GM23338 (cell line): ENCODE measurements around the gene ARL6IP4. TPM values are rescaled to one million over a fixed set of nuclear protein-coding genes. Genes with fewer than 3 reads are reported as not detected.

Experiments
- ATAC-seq: fragments of 200-7000 bp; cut with Tn5 transposase; 3 replicates; pipeline ENCODE4 v1.9.1; 2020
- DNase-seq: peaks from one replicate; pipeline ENCODE4 v3.0.0-alpha.2; 2015; ENCODE audit warnings: low spot score
- H2AFZ ChIP-seq: fragments of 200-600 bp; sonication (generic); 2 replicates; pipeline ENCODE4 v1.8.0; 2016; ENCODE audit warnings: antibody characterized with exemption, mild to moderate bottlenecking, moderate library complexity
- H3F3A ChIP-seq: fragments of 200-600 bp; sonication (generic); replicated peaks from 2 replicates; pipeline ENCODE4 v1.8.0; 2017; ENCODE audit warnings: antibody characterized with exemption, mixed run types, low read depth
- H3K27ac ChIP-seq: fragments of 200-600 bp; sonication (generic); 2 replicates; pipeline ENCODE4 v1.6.1; 2016; ENCODE audit warnings: low read depth
- H3K27me3 ChIP-seq: fragments of 200-600 bp; sonication (generic); 2 replicates; pipeline ENCODE4 v1.8.0; 2016; ENCODE audit warnings: mild to moderate bottlenecking, mixed run types, moderate library complexity; ENCODE audit not compliant: insufficient read depth
- H3K36me3 ChIP-seq: fragments of 200-600 bp; sonication (generic); 2 replicates; pipeline ENCODE4 v1.8.0; 2016; ENCODE audit warnings: mild to moderate bottlenecking; ENCODE audit not compliant: insufficient read depth
- H3K4me1 ChIP-seq: fragments of 200-600 bp; sonication (generic); 2 replicates; pipeline ENCODE4 v1.8.0; 2016; ENCODE audit warnings: mild to moderate bottlenecking, moderate library complexity; ENCODE audit not compliant: insufficient read depth
- H3K4me2 ChIP-seq: fragments of 200-600 bp; sonication (generic); 2 replicates; pipeline ENCODE4 v1.7.1; 2017; ENCODE audit warnings: mixed run types
- H3K4me3 ChIP-seq: fragments of 200-600 bp; sonication (generic); 2 replicates; pipeline ENCODE4 v1.6.1; 2016; ENCODE audit warnings: mixed run types
- H3K79me2 ChIP-seq: fragments of 200-600 bp; sonication (generic); replicated peaks from 2 replicates; pipeline ENCODE4 v1.8.0; 2017; ENCODE audit warnings: mild to moderate bottlenecking; ENCODE audit not compliant: insufficient read depth
- H3K9me2 ChIP-seq: fragments of 200-600 bp; sonication (generic); 2 replicates; pipeline ENCODE4 v1.8.0; 2017; ENCODE audit not compliant: insufficient read depth
- H4K20me1 ChIP-seq: fragments of 200-600 bp; sonication (generic); replicated peaks from 2 replicates; pipeline ENCODE4 v1.8.0; 2017; ENCODE audit warnings: mild to moderate bottlenecking; ENCODE audit not compliant: insufficient read depth
- H3K27ac Mint-ChIP-seq: 2 replicates; pipeline ENCODE4 v1.8.0; 2020; ENCODE audit warnings: inconsistent platforms, mild to moderate bottlenecking, moderate library complexity, mixed read lengths
- H3K27me3 Mint-ChIP-seq: 3 replicates; pipeline ENCODE4 v1.8.0; 2022; ENCODE audit warnings: low read depth, mild to moderate bottlenecking, moderate library complexity, mixed read lengths, inconsistent platforms; ENCODE audit not compliant: insufficient read depth, poor library complexity
- H3K36me3 Mint-ChIP-seq: 3 replicates; pipeline ENCODE4 v1.8.0; 2021; ENCODE audit warnings: low read depth, mild to moderate bottlenecking, inconsistent platforms, moderate library complexity, mixed read lengths
- H3K4me1 Mint-ChIP-seq: 3 replicates; pipeline ENCODE4 v1.8.0; 2020; ENCODE audit warnings: mild to moderate bottlenecking, inconsistent platforms, mixed read lengths
- H3K4me3 Mint-ChIP-seq: 3 replicates; pipeline ENCODE4 v1.8.0; 2021; ENCODE audit warnings: moderate library complexity, mild to moderate bottlenecking, inconsistent platforms, mixed read lengths
- H3K9me3 Mint-ChIP-seq: 3 replicates; pipeline ENCODE4 v1.8.0; 2020; ENCODE audit warnings: moderate library complexity, mild to moderate bottlenecking, inconsistent platforms, mixed read lengths
- CREB1 ChIP-seq: fragments of 250-450 bp; sonication (Bioruptor Pico); IDR thresholded peaks from 2 replicates; pipeline ENCODE4 v1.5.0; 2020; ENCODE audit warnings: low read depth, mild to moderate bottlenecking, moderate library complexity
- CTCF ChIP-seq, 2 experiments: fragments of 200-600 bp in 1 of 2; sonication (generic) in 1 of 2; conservative IDR thresholded peaks; 2 replicates each; pipeline versions ENCODE4 v1.5.1 to v1.6.1; 2016 to 2017; ENCODE audit warnings: antibody characterized with exemption in 2 of 2, low read depth in 2 of 2, mild to moderate bottlenecking in 2 of 2, moderate library complexity in 1 of 2
- ETS1 ChIP-seq: IDR thresholded peaks from 2 replicates; pipeline ENCODE4 v1.6.1; 2016; ENCODE audit warnings: antibody characterized with exemption
- EZH2 ChIP-seq: fragments of 200-600 bp; sonication (generic); IDR thresholded peaks from one replicate; pipeline ENCODE4 v1.8.0; 2017; ENCODE audit warnings: antibody characterized with exemption, mild to moderate bottlenecking, low read depth; ENCODE audit not compliant: unreplicated experiment
- EZH2phosphoT487 ChIP-seq: fragments of 200-600 bp; sonication (generic); IDR thresholded peaks from one replicate; pipeline ENCODE4 v1.8.1; 2018; ENCODE audit warnings: antibody characterized with exemption; ENCODE audit not compliant: unreplicated experiment
- JUNB ChIP-seq: IDR thresholded peaks from one replicate; pipeline ENCODE4 v1.6.1; 2016; ENCODE audit warnings: antibody characterized with exemption; ENCODE audit not compliant: unreplicated experiment
- NANOG ChIP-seq: IDR thresholded peaks from 2 replicates; pipeline ENCODE4 v1.6.1; 2016; ENCODE audit warnings: antibody characterized with exemption, borderline replicate concordance
- POLR2AphosphoS5 ChIP-seq: IDR thresholded peaks from 2 replicates; pipeline ENCODE4 v1.6.1; 2016; ENCODE audit warnings: antibody characterized with exemption, low read depth
- REST ChIP-seq: IDR thresholded peaks from one replicate; pipeline ENCODE4 v1.6.1; 2018; ENCODE audit warnings: antibody characterized with exemption; ENCODE audit not compliant: unreplicated experiment
- STAT1 ChIP-seq: IDR thresholded peaks from one replicate; pipeline ENCODE4 v1.6.1; 2016; ENCODE audit warnings: antibody characterized with exemption; ENCODE audit not compliant: unreplicated experiment
- ZNF114 ChIP-seq: fragments of 250-450 bp; sonication (Bioruptor Pico); IDR thresholded peaks from 2 replicates; pipeline ENCODE4 v1.5.0; 2020; ENCODE audit warnings: mild to moderate bottlenecking, moderate library complexity
- ZNF331 ChIP-seq: fragments of 250-450 bp; sonication (Bioruptor Pico); IDR thresholded peaks from 2 replicates; pipeline ENCODE4 v1.5.0; 2020; ENCODE audit warnings: low read depth, mild to moderate bottlenecking, moderate library complexity
- ZNF462 ChIP-seq: fragments of 250-450 bp; sonication (Bioruptor Pico); IDR thresholded peaks from 2 replicates; pipeline ENCODE4 v1.5.0; 2020; ENCODE audit warnings: mild to moderate bottlenecking, moderate library complexity
- polyA plus RNA-seq: library from polyadenylated mRNA; unstranded; fragments of >200 nt; fragmentation: Nextera tagmentation; extraction: Ambion mirVana; gene quantifications from 2 replicates; pipeline ENCODE4 v1.2.1, GENCODE V29; 2016
- total RNA-seq: library from RNA; depleted of rRNA; stranded (reverse); fragments of >200 nt; shearing (Covaris generic); gene quantifications from 2 replicates; pipeline ENCODE4 v1.2.3, GENCODE V29; 2014

Gene ARL6IP4
- total and polyA plus RNA-seq, 2 experiments from 2014 or later: 85.5 to 169 TPM

- no peaks in the 10 kb centered on the region for H3K79me2 ChIP-seq
- no peak overlapping the region for H3K4me2 ChIP-seq
- DNase-seq (no peak), ATAC-seq (no peak)
- H3K36me3 ChIP-seq: no peaks in the 10 kb centered on the region
- Mint-ChIP-seq H3K9me3 (no peaks in the 10 kb centered on the region; the same call in 2 of the 3 replicates), H3K27ac (no peak overlapping the region), H3K4me1 (no peaks in the 10 kb centered on the region), H3K27me3 (peaks cover 13% of the 10 kb centered on the region), H3K36me3 (no peaks in the 10 kb centered on the region), H3K4me3 (no peak overlapping the region)
- H3K9me2 ChIP-seq: no peaks in the 10 kb centered on the region
- no peaks in the 10 kb centered on the region for H3K27me3 ChIP-seq
- no peaks in the 10 kb centered on the region for H3K4me1 ChIP-seq
- TF ChIP-seq ETS1 (no peak), CREB1 (CRISPR knock-in tag) (no peak), EZH2 (no peak), CTCF (conservative IDR thresholded peaks at IDR 0.05; ENCODE audit: low read depth in 2 of 2) (no peak), ZNF114 (CRISPR knock-in tag) (no peak), ZNF331 (CRISPR knock-in tag) (no peak), EZH2phosphoT487 (no peak), NANOG (no peak), REST (no peak), STAT1 (no peak), JUNB (no peak), ZNF462 (no peak), POLR2AphosphoS5 (no peak)
- no peak overlapping the region for H2AFZ ChIP-seq
- H3K27ac ChIP-seq: no peak overlapping the region
- H4K20me1 ChIP-seq: no peaks in the 10 kb centered on the region
- no peaks in the 10 kb centered on the region for H3F3A ChIP-seq
- no peak overlapping the region for H3K4me3 ChIP-seq
Observed at GRCh38 chr12:122996188-122996601, 15.7 kb downstream of the ARL6IP4 start.
